ENCODE data around the gene MEAK7.

GRCh38 chr16:84505249-84506187 lies 1.1 kb upstream of the MEAK7 start:
- TF ChIP-seq POLR2A (IDR thresholded peaks at IDR 0.05): no peak
- TF ChIP-seq, protein P1, sequence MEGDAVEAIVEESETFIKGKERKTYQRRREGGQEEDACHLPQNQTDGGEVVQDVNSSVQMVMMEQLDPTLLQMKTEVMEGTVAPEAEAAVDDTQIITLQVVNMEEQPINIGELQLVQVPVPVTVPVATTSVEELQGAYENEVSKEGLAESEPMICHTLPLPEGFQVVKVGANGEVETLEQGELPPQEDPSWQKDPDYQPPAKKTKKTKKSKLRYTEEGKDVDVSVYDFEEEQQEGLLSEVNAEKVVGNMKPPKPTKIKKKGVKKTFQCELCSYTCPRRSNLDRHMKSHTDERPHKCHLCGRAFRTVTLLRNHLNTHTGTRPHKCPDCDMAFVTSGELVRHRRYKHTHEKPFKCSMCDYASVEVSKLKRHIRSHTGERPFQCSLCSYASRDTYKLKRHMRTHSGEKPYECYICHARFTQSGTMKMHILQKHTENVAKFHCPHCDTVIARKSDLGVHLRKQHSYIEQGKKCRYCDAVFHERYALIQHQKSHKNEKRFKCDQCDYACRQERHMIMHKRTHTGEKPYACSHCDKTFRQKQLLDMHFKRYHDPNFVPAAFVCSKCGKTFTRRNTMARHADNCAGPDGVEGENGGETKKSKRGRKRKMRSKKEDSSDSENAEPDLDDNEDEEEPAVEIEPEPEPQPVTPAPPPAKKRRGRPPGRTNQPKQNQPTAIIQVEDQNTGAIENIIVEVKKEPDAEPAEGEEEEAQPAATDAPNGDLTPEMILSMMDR (IDR thresholded peaks at IDR 0.05): no peak

All from Peyer's patch (tissue), 4 donors.